Panc1 (cell line): ENCODE data around the gene MTRF1L. TPM values are rescaled to one million over a fixed set of nuclear protein-coding genes. Genes with fewer than 3 reads are reported as not detected.

Experiments
- ATAC-seq: fragments of 200-7000 bp; cut with Tn5 transposase; 2 replicates; pipeline ENCODE4 v1.9.1; 2020; ENCODE audit warnings: mild to moderate bottlenecking, moderate library complexity
- BruUV-seq: library from RNA; stranded (reverse); fragments of 400-500 nt; replicated peaks from 2 replicates; lab custom pipeline; 2021; lab: Mats Ljungman, UMichigan
- CTCF ChIA-PET: fragments of 300-600 bp; sonication (Branson Sonifier 250); formaldehyde crosslinking; loops from one replicate; lab custom pipeline; 2022; ENCODE audit warnings: antibody characterized with exemption; lab: Charles Lee
- POLR2A ChIA-PET: fragments of 300-600 bp; sonication (Branson Sonifier 250); formaldehyde crosslinking; loops from one replicate; lab custom pipeline; 2022; ENCODE audit warnings: antibody characterized with exemption; lab: Charles Lee
- DNase-seq: peaks from one replicate; pipeline ENCODE4 v3.0.0-alpha.2; 2010; ENCODE audit warnings: low read depth, low spot score
- H3K27ac ChIP-seq: 2 replicates; pipeline ENCODE4 v1.5.1; 2011; ENCODE audit warnings: mild to moderate bottlenecking, low read length, inconsistent platforms
- H3K27me3 ChIP-seq: fragments of 200-500 bp; sonication (Bioruptor generic); 2 replicates; pipeline ENCODE4 v1.6.0; 2014; ENCODE audit warnings: low read length, inconsistent platforms; ENCODE audit not compliant: control insufficient read depth, insufficient read depth
- H3K36me3 ChIP-seq: fragments of 200-500 bp; sonication (Bioruptor generic); 2 replicates; pipeline ENCODE4 v1.5.1; 2014; ENCODE audit warnings: inconsistent platforms, mild to moderate bottlenecking, low read length, moderate library complexity; ENCODE audit not compliant: control insufficient read depth, insufficient read depth
- H3K4me1 ChIP-seq: 2 replicates; pipeline ENCODE4 v1.5.1; 2011; ENCODE audit warnings: inconsistent platforms, mild to moderate bottlenecking, low read length, moderate library complexity; ENCODE audit not compliant: control insufficient read depth, insufficient read depth
- H3K4me3 ChIP-seq, 2 experiments: 2 replicates each; pipeline ENCODE4 v1.5.1; 2011 to 2012; ENCODE audit warnings: low read depth in 2 of 2, low read length in 2 of 2, mild to moderate bottlenecking in 2 of 2, inconsistent platforms in 1 of 2, moderate library complexity in 1 of 2
- H3K9me3 ChIP-seq: fragments of 200-500 bp; sonication (Bioruptor generic); 2 replicates; pipeline ENCODE4 v1.5.1; 2014; ENCODE audit warnings: low read depth, mild to moderate bottlenecking, inconsistent platforms, low read length, moderate library complexity; ENCODE audit not compliant: control insufficient read depth, insufficient read depth
- CTCF ChIP-seq: fragments of 450-650 bp; IDR thresholded peaks from 2 replicates; pipeline ENCODE4 v1.5.1; 2017; ENCODE audit warnings: mild to moderate bottlenecking
- POLR2AphosphoS5 ChIP-seq: IDR thresholded peaks from 2 replicates; pipeline ENCODE4 v1.6.1; 2012; ENCODE audit warnings: mild to moderate bottlenecking, low read depth, low read length, moderate library complexity
- REST ChIP-seq, 2 experiments: IDR thresholded peaks; 2 replicates each; pipeline ENCODE4 v1.6.1; 2011 to 2012; ENCODE audit warnings: low read depth in 2 of 2, control low read depth in 1 of 2, low read length in 1 of 2, mild to moderate bottlenecking in 1 of 2, moderate library complexity in 1 of 2; ENCODE audit not compliant: insufficient read depth in 1 of 2
- SIN3A ChIP-seq: IDR thresholded peaks from 2 replicates; pipeline ENCODE4 v1.6.1; 2012; ENCODE audit warnings: low read depth, mild to moderate bottlenecking, low read length, moderate library complexity, borderline replicate concordance; ENCODE audit not compliant: insufficient read depth
- TCF7L2 ChIP-seq: IDR thresholded peaks from 2 replicates; pipeline ENCODE4 v1.6.1; 2011; ENCODE audit warnings: mild to moderate bottlenecking, low read depth, low read length, inconsistent platforms
- in situ Hi-C: cut with HindIII; loops from 2 replicates; pipeline ENCODE4 v1.10.0; 2016; ENCODE audit warnings: low sequenced_read_pairs, low pct_unique_long_range_greater_than_20kb
- intact Hi-C: fragments of 100-400 bp; cut with micrococcal nuclease; formaldehyde crosslinking; loops from one replicate; pipeline ENCODE4 v1.10.0; 2022; ENCODE audit not compliant: unreplicated experiment
- total RNA-seq: library from RNA; stranded (reverse); gene quantifications from one replicate; pipeline ENCODE4 v1.2.1, GENCODE V29; 2021; ENCODE audit not compliant: unreplicated experiment

Gene MTRF1L
- total RNA-seq, 1 experiment from 2014 or later, result 22.7 TPM

- no peak for DNase-seq
- H3K4me1 ChIP-seq, result peaks cover 43% of the 10 kb centered on the region
- in situ Hi-C loops (no loop called here), intact Hi-C loops (no loop called here)
- no peak for ATAC-seq
- BruUV-seq, result no TSS peak
- H3K27me3 ChIP-seq, result no peaks in the 10 kb centered on the region
- peaks cover 33% of the 10 kb centered on the region for H3K36me3 ChIP-seq
- H3K27ac ChIP-seq, result peak overlapping the region; percentile 94
- ChIA-PET CTCF (no interaction called here), POLR2A (no interaction called here)
- peak overlapping the region; percentile 69 to 82; a peak in 3 of 4 replicates for H3K4me3 ChIP-seq
- no peaks in the 10 kb centered on the region for H3K9me3 ChIP-seq
- TF ChIP-seq REST (IDR thresholded peaks at IDR 0.05; ENCODE audit: insufficient read depth in 1 of 2, low read depth in 2 of 2, low read length in 1 of 2) (no peak), CTCF (no peak), SIN3A (no peak), POLR2AphosphoS5 (no peak), TCF7L2 (no peak)
Measured at GRCh38 chr6:152980656-152981055, 21.9 kb downstream of the MTRF1L start.

- Histone ChIP-seq H3K36me3 (peaks cover 48% of the 10 kb centered on the region), H3K27me3 (no peaks in the 10 kb centered on the region), H3K9me3 (no peaks in the 10 kb centered on the region), H3K27ac (peak overlapping the region; percentile 29; the same call in 1 of the 2 replicates), H3K4me3 (no peak overlapping the region), H3K4me1 (peaks cover 43% of the 10 kb centered on the region)
- intact Hi-C loops, result no loop called here
- no peak for TF ChIP-seq POLR2AphosphoS5
- no peak for TF ChIP-seq SIN3A
- no peak for TF ChIP-seq REST (IDR thresholded peaks at IDR 0.05; ENCODE audit: insufficient read depth in 1 of 2, low read depth in 2 of 2, low read length in 1 of 2)
- TF ChIP-seq TCF7L2, result no peak
- no peak for TF ChIP-seq CTCF
- POLR2A ChIA-PET, result no interaction called here
- in situ Hi-C loops, result no loop called here
- no TSS peak for BruUV-seq
- ATAC-seq (no peak), DNase-seq (no peak)
- CTCF ChIA-PET, result no interaction called here
Measured at GRCh38 chr6:152979116-152979515, 23.4 kb downstream of the MTRF1L start.
